Muscle of leg (tissue), 11 donors: ENCODE data around the gene KIAA0586. TPM values are rescaled to one million over a fixed set of nuclear protein-coding genes. Genes with fewer than 3 reads are reported as not detected.
"Not testable (repeated sequence)": the region's sequence is repeated elsewhere in the genome, so short reads cannot be mapped to it uniquely, and the experiment has no call there.

Experiments used
- DNase-seq: peaks from one replicate; pipeline ENCODE4 v3.0.0; 2013
- H3K27ac ChIP-seq: one replicate; pipeline ENCODE4 v1.5.1; 2013; ENCODE audit warnings: mild to moderate bottlenecking, low read length, control low read depth
- H3K27me3 ChIP-seq: one replicate; pipeline ENCODE4 v1.6.1; 2013; ENCODE audit warnings: low read length; ENCODE audit not compliant: control insufficient read depth, insufficient read depth
- H3K36me3 ChIP-seq: one replicate; pipeline ENCODE4 v1.6.1; 2013; ENCODE audit warnings: low read length; ENCODE audit not compliant: control insufficient read depth, insufficient read depth
- H3K4me1 ChIP-seq: one replicate; pipeline ENCODE4 v1.6.1; 2013; ENCODE audit warnings: low read length; ENCODE audit not compliant: control insufficient read depth, insufficient read depth
- H3K4me3 ChIP-seq: one replicate; pipeline ENCODE4 v1.5.1; 2013; ENCODE audit warnings: low read length, control low read depth
- H3K9me3 ChIP-seq: replicated peaks from 2 replicates; pipeline ENCODE4 v1.6.1; 2013; ENCODE audit warnings: low read depth, low read length; ENCODE audit not compliant: control insufficient read depth
- WGBS: methylation state at CpG from one replicate; pipeline ENCODE4 v1.1.5; 2013; ENCODE audit warnings: missing lambda C conversion rate; ENCODE audit not compliant: insufficient coverage; 5-methylcytosine and 5-hydroxymethylcytosine counted together
- polyA plus RNA-seq, 8 donors: library from polyadenylated mRNA; unstranded; fragments of 120-200 nt; gene quantifications; one replicate each; pipeline versions ENCODE4 v1.2.1 to v1.2.3, GENCODE V29; 2013; ENCODE audit warnings: inconsistent platforms in 1 of 8, low replicate concordance in 1 of 8; ENCODE audit not compliant: insufficient read length in 8 of 8, insufficient read depth in 1 of 8
- total RNA-seq: library from RNA; stranded (reverse); fragments of 120-200 nt; gene quantifications from one replicate; pipeline ENCODE4 v1.2.4, GENCODE V29; 2013

The KIAA0586 gene
- total and polyA plus RNA-seq, 9 donors = 11.2 to 20.1 (median 16.7) TPM

- 67% methylated on average over 1 of the region's 3 CpGs for WGBS
- Histone ChIP-seq H3K27ac (no peak overlapping the region), H3K4me3 (no peak overlapping the region), H3K36me3 (no peaks in the 10 kb centered on the region), H3K27me3 (no peaks in the 10 kb centered on the region), H3K9me3 (no peaks in the 10 kb centered on the region), H3K4me1 (peaks cover 3% of the 10 kb centered on the region)
- no peak for DNase-seq
Observed at GRCh38 chr14:58563978-58564377, 136.5 kb downstream of the KIAA0586 start.

DNA sequence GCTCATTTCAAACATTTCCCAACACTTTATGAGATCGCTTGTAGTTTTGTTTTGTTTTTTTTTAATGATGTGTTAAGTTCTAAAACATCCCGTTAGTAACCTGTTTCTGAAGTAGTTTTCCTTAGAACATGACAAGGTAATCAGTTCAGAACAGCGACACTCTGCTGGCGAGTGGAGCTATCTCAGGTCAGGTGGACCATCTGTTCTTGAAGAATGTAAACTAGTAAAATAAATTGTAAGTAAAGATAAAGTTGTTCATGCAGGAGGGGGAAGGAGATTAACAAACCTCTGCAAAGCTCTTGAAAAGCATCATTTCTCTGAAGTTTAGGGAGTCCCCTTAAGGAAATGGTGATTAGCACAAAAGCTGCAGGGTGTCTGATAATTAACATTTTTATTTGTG lies 138.3 kb downstream of the KIAA0586 start:
- no peaks in the 10 kb centered on the region for H3K4me1 ChIP-seq
- no peak overlapping the region for H3K4me3 ChIP-seq
- H3K9me3 ChIP-seq = no peaks in the 10 kb centered on the region
- H3K27me3 ChIP-seq = no peaks in the 10 kb centered on the region
- 80% methylated on average over 1 of the region's 4 CpGs for WGBS
- no peak overlapping the region for H3K27ac ChIP-seq
- no peaks in the 10 kb centered on the region for H3K36me3 ChIP-seq
- DNase-seq = no peak

GRCh38 chr14:58566979-58567378 lies 139.5 kb downstream of the KIAA0586 start:
- peaks cover 1% of the 10 kb centered on the region for H3K4me1 ChIP-seq
- no peaks in the 10 kb centered on the region for H3K36me3 ChIP-seq
- DNase-seq = no peak
- WGBS = 100% methylated on average over 1 of the region's 3 CpGs
- no peaks in the 10 kb centered on the region for H3K9me3 ChIP-seq
- H3K4me3 ChIP-seq = no peak overlapping the region
- no peak overlapping the region for H3K27ac ChIP-seq
- no peaks in the 10 kb centered on the region for H3K27me3 ChIP-seq

DNA sequence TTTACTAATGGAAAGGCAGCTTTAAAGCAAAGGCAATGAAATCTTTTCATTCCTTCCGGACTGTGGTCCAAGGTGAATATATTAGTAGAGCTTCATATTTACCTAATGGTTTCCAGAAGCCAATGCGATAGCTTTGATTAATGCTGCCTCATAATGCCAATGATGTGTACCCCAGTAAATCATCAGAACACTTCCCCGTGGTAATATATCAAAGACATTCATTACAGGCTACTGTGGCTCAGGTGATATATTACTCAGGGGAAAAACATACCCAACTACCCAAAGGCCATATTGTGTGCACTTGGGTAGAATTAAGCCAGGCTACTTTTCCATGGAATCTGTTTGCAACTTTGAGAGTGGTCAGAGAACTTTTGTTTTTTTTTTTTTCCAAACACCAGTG lies 140.8 kb downstream of the KIAA0586 start:
- H3K27ac ChIP-seq = no peak overlapping the region
- H3K9me3 ChIP-seq = no peaks in the 10 kb centered on the region
- no CpG with 5 or more reads among the region's 3 CpGs for WGBS
- H3K27me3 ChIP-seq = no peaks in the 10 kb centered on the region
- no peak for DNase-seq
- H3K4me3 ChIP-seq = no peak overlapping the region
- no peaks in the 10 kb centered on the region for H3K36me3 ChIP-seq
- peaks cover 3% of the 10 kb centered on the region for H3K4me1 ChIP-seq

GRCh38 chr14:58571256-58571655 lies 143.7 kb downstream of the KIAA0586 start:
- WGBS = 76% methylated on average over 4 of the region's 7 CpGs
- peak overlapping the region; percentile 42 for H3K27ac ChIP-seq
- H3K36me3 ChIP-seq = no peaks in the 10 kb centered on the region
- H3K9me3 ChIP-seq = no peaks in the 10 kb centered on the region
- H3K4me3 ChIP-seq = no peak overlapping the region
- H3K4me1 ChIP-seq = peaks cover 3% of the 10 kb centered on the region
- no peak for DNase-seq
- H3K27me3 ChIP-seq = no peaks in the 10 kb centered on the region

GRCh38 chr14:58571769-58572472 lies 144.4 kb downstream of the KIAA0586 start:
- 11% methylated on average over 3 of the region's 9 CpGs for WGBS
- H3K27ac ChIP-seq = peak overlapping the region; percentile 42
- H3K27me3 ChIP-seq = no peaks in the 10 kb centered on the region
- H3K4me3 ChIP-seq = no peak overlapping the region
- H3K4me1 ChIP-seq = peaks cover 3% of the 10 kb centered on the region
- DNase-seq = peak; percentile 59
- H3K9me3 ChIP-seq = no peaks in the 10 kb centered on the region
- H3K36me3 ChIP-seq = no peaks in the 10 kb centered on the region

- Histone ChIP-seq H3K27me3 (no peaks in the 10 kb centered on the region), H3K36me3 (no peaks in the 10 kb centered on the region), H3K9me3 (no peaks in the 10 kb centered on the region), H3K27ac (no peak overlapping the region), H3K4me1 (peaks cover 3% of the 10 kb centered on the region), H3K4me3 (no peak overlapping the region)
- DNase-seq = no peak
- no CpG with 5 or more reads among the region's 1 CpG for WGBS
Observed at GRCh38 chr14:58572473-58572853, 144.9 kb downstream of the KIAA0586 start.

DNA sequence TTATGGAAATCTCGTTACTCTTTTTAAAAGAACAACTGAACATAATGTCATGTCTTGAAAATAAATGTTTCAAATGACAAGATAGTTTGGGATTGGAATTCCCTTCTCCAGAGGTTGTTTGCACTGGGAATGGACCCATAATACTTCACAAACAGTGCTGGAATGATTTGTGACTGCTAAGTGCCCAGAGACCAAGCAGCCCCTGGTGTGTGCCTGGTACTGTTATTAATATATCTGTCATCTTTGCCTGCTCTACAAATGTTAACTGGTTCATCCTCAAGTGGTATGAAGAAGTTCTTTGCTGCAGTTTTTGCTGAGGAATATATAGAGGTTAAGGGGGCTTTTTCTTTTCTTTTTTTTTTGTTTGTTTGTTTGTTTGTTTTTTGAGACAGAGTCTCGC lies 145.3 kb downstream of the KIAA0586 start:
- Histone ChIP-seq H3K4me3 (no peak overlapping the region), H3K27me3 (no peaks in the 10 kb centered on the region), H3K9me3 (no peaks in the 10 kb centered on the region), H3K36me3 (no peaks in the 10 kb centered on the region), H3K27ac (no peak overlapping the region), H3K4me1 (peaks cover 3% of the 10 kb centered on the region)
- no CpG with 5 or more reads among the region's 2 CpGs for WGBS
- no peak for DNase-seq

GRCh38 chr14:58574623-58575022 lies 147.1 kb downstream of the KIAA0586 start:
- Histone ChIP-seq H3K4me3 (no peak overlapping the region), H3K4me1 (peaks cover 3% of the 10 kb centered on the region), H3K36me3 (no peaks in the 10 kb centered on the region), H3K27me3 (no peaks in the 10 kb centered on the region), H3K9me3 (no peaks in the 10 kb centered on the region), H3K27ac (no peak overlapping the region)
- WGBS = 86% methylated on average over 2 of the region's 2 CpGs
- no peak for DNase-seq

GRCh38 chr14:58575956-58576355 lies 148.4 kb downstream of the KIAA0586 start:
- DNase-seq = no peak
- Histone ChIP-seq H3K27me3 (no peaks in the 10 kb centered on the region), H3K4me1 (peaks cover 3% of the 10 kb centered on the region), H3K36me3 (no peaks in the 10 kb centered on the region), H3K27ac (no peak overlapping the region), H3K4me3 (no peak overlapping the region), H3K9me3 (no peaks in the 10 kb centered on the region)
- no CpG with 5 or more reads among the region's 1 CpG for WGBS

DNA sequence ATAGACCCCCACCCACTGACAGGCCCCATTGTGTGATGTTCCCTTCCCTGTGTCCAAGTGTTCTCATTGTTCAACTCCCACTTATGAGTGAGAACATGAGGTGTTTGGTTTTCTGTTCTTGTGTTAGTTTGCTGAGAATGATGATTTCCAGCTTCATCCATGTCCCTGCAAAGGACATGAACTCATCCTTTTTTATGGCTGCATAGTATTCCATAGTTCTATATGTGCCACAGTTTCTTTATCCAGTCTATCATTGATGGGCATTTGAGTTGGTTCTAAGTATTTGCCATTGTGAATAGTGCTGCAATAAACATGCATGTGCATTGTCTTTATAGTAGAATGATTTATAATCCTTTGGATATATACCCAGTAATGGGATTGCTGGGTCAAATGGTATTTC lies 152.5 kb downstream of the KIAA0586 start:
- not testable (repeated sequence) for H3K36me3 ChIP-seq, H3K27me3 ChIP-seq, H3K4me1 ChIP-seq, H3K27ac ChIP-seq, H3K9me3 ChIP-seq, DNase-seq, H3K4me3 ChIP-seq
